ENCODE measurements around the gene ENO1. TPM values are rescaled to one million over a fixed set of nuclear protein-coding genes. Genes with fewer than 3 reads are reported as not detected.

ENO1 gene
- total and polyA plus RNA-seq, 9 donors = 334 to 469 (median 394) TPM

DNA sequence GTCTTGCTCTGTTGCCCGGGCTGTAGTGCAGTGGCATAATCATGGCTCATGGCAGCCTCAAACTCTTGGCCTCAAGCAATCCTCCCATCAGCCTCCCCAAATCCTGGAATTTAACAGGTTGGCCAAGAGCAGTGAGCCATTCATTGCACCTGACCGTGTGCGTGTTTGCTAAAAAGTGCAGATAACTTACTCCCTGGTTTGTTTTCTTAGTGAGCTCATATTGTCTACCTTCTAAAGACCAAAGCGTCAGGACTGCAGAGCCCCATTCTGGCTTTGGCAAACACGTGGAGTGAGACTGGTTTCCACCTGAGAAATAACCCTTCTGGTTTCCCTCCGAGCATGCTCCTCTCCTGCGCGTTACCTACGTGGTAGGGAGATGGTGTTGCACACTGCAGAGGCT is 35.0 kb upstream of the ENO1 start:
- H3K4me1 ChIP-seq (ENCODE audit: control insufficient read depth, insufficient read depth, low read length) = no peaks in the 10 kb centered on the region
- H3K9me3 ChIP-seq (replicated peaks; ENCODE audit: control insufficient read depth, low read depth, low read length) = peaks cover 7% of the 10 kb centered on the region
- H3K36me3 ChIP-seq (ENCODE audit: control insufficient read depth, insufficient read depth, low read length) = no peaks in the 10 kb centered on the region
- no peak overlapping the region for H3K4me3 ChIP-seq (ENCODE audit: low read length)
- peaks cover 5% of the 10 kb centered on the region for H3K27me3 ChIP-seq (ENCODE audit: control insufficient read depth, insufficient read depth, low read length)
- no peak for DNase-seq
- 88% methylated on average over 7 of the region's 9 CpGs for WGBS (ENCODE audit: insufficient coverage)
- H3K27ac ChIP-seq (ENCODE audit: low read length) = no peak overlapping the region

DNA sequence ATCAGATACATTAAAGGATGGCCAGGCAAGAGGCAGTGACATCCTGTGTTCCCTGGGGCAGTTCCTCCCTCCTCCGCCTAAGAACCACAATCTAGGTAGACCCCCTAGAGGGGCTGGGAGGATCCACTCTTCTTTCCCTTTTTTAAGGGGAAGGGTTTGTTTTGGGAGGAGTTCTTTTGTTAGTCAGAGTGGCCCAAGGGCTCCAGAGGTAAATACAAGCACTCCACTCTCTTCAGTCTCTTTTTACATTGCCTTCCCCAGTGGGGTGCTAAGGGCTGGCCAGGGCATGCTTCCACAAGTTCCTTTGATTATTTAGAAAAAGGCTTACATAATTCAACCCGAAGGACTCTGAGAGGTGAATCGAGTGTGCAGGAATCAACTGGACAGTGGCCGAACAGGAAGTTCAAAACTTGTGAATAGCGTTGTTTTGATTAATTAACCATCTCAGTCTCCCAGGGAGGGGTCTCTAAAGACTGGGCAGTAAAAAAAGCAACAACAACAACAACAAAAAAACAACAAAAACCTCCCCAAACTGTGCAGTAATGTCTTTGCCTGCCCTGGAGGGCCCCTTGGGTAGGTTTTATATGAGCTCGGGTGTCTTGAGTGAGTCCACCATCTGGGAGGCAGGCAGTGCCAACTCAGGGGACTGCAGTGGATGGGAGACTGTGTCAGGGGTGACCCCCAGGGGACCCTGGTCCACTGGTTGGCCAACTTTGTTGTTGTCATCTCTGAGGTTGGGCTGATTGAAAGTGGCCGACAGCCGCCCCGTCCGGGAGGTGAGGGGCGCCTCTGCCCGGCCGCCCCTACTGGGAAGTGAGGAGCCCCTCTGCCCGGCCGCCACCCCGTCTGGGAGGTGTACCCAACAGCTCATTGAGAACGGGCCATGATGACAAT is 33.2 kb upstream of the ENO1 start:
- H3K9me3 ChIP-seq (replicated peaks; ENCODE audit: control insufficient read depth, low read depth, low read length) = peaks cover 7% of the 10 kb centered on the region
- H3K36me3 ChIP-seq (ENCODE audit: control insufficient read depth, insufficient read depth, low read length) = no peaks in the 10 kb centered on the region
- H3K27ac ChIP-seq (ENCODE audit: low read length) = no peak overlapping the region
- H3K4me3 ChIP-seq (ENCODE audit: low read length) = no peak overlapping the region
- H3K4me1 ChIP-seq (ENCODE audit: control insufficient read depth, insufficient read depth, low read length) = no peaks in the 10 kb centered on the region
- peaks cover 5% of the 10 kb centered on the region for H3K27me3 ChIP-seq (ENCODE audit: control insufficient read depth, insufficient read depth, low read length)
- no peak for DNase-seq
- 82% methylated on average over 4 of the region's 17 CpGs for WGBS (ENCODE audit: insufficient coverage)

DNA sequence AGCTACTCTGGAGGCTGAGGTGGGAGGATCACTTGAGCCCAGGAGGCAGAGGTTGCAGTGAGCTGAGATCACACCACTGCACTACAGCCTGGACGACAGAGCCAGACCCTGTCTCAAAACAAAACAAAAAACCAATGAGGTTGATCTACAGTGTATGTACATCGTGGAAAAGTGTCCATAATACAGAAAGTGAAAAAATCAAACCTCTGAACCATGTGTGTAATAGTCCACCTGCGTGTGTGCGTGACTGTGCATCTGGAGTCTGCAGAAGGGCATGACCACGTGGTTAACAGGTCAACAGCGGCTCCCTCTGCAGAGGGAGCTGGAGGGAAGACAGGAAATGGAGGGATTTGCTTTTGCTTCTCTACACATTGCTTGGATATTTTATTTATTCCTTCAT is 32.4 kb upstream of the ENO1 start:
- DNase-seq = no peak
- Histone ChIP-seq H3K4me3 (ENCODE audit: low read length) (no peak overlapping the region), H3K27me3 (ENCODE audit: control insufficient read depth, insufficient read depth, low read length) (peaks cover 5% of the 10 kb centered on the region), H3K4me1 (ENCODE audit: control insufficient read depth, insufficient read depth, low read length) (no peaks in the 10 kb centered on the region), H3K9me3 (replicated peaks; ENCODE audit: control insufficient read depth, low read depth, low read length) (peaks cover 7% of the 10 kb centered on the region), H3K27ac (ENCODE audit: low read length) (no peak overlapping the region), H3K36me3 (ENCODE audit: control insufficient read depth, insufficient read depth, low read length) (no peaks in the 10 kb centered on the region)
- 39% methylated on average over 3 of the region's 6 CpGs for WGBS (ENCODE audit: insufficient coverage)

DNA sequence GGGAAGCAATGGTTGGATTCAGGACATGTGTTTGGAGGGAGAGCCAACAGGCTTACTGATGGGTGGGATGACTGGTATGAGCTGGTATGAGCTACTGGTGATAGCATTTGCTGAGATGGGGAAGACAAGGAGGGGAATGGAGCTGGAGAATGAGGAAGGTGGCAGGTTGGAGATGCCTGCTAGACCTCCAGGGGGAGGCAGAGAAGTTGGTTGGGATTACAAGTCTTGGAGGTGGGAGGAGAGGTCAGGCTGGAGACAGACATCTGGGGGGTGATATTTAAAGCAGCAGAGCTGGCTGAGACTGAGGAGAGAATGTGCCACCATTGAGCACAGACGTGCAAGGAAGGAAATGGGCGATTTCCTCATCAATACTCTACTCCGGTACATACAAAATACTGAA is 31.8 kb upstream of the ENO1 start:
- H3K27me3 ChIP-seq (ENCODE audit: control insufficient read depth, insufficient read depth, low read length) = peaks cover 5% of the 10 kb centered on the region
- no peaks in the 10 kb centered on the region for H3K4me1 ChIP-seq (ENCODE audit: control insufficient read depth, insufficient read depth, low read length)
- no CpG with 5 or more reads among the region's 3 CpGs for WGBS (ENCODE audit: insufficient coverage)
- DNase-seq = no peak
- no peaks in the 10 kb centered on the region for H3K36me3 ChIP-seq (ENCODE audit: control insufficient read depth, insufficient read depth, low read length)
- H3K4me3 ChIP-seq (ENCODE audit: low read length) = no peak overlapping the region
- peaks cover 7% of the 10 kb centered on the region for H3K9me3 ChIP-seq (replicated peaks; ENCODE audit: control insufficient read depth, low read depth, low read length)
- H3K27ac ChIP-seq (ENCODE audit: low read length) = no peak overlapping the region

DNA sequence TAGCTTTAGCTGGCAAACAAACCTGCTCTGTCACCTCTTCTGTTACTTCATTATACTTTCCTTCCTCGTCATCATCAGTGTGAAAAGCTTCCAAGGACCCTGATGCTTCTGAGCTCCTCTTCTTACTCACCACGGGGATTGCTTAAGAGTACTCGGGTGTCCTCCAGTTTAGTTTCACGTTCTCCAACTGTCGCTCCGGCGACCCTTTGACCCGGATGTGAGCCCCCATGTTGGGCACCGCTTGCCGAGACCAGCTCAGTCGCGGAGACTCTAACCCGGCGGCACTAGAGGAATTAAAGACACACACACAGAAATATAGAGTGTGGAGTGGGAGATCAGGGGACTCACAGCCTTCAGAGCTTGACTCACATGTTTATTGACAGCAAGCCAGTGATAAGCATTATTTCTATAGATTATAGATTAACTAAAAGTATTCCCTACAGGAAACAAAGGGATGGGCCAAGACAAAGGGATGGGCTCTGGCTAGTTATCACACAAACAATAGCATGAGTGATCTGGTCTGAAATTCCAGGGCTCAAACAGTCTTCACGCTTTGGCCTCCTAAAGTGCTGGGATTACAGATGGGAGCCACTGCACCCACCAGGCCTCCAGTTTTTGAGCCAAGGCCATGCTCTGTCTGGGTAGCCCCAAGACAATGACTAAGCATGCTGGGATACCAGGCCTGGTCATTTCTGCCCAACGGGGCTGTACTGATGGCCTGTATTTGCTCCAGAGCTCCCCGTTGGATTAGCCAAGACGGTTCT is 30.1 kb upstream of the ENO1 start:
- Histone ChIP-seq H3K27me3 (ENCODE audit: control insufficient read depth, insufficient read depth, low read length) (peaks cover under 1% of the 10 kb centered on the region), H3K9me3 (replicated peaks; ENCODE audit: control insufficient read depth, low read depth, low read length) (peaks cover 7% of the 10 kb centered on the region), H3K4me3 (ENCODE audit: low read length) (no peak overlapping the region), H3K36me3 (ENCODE audit: control insufficient read depth, insufficient read depth, low read length) (no peaks in the 10 kb centered on the region), H3K4me1 (ENCODE audit: control insufficient read depth, insufficient read depth, low read length) (peaks cover 5% of the 10 kb centered on the region), H3K27ac (ENCODE audit: low read length) (no peak overlapping the region)
- 54% methylated on average over 7 of the region's 18 CpGs for WGBS (ENCODE audit: insufficient coverage)
- no peak for DNase-seq

DNA sequence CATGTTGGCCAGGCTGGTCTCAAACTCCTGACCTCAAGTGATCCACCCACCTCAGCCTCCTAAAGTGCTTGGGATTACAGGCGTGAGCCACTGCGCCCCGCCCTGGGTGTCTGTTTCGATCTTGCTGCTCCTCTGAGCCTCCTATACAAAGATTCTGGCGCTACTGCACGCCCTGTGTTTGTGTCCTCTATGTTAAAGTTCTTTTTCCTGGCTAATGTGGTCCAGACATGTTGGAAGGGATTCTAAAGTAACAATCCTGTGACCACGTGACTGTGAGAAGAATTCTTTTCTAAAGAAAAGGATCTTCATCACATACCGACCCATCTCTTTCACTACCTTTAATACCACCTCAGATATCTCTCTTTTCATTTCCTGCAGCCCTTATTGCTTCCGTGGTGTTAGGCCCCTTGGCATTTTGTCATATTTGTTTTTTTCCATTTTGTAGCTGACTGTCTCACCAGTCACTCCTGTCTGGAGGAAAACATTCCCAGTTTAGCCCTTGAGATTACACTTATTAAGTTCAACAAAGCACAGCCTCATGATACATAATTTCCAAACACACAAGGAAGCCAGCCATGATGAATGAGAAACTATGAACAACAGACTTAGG is 27.2 kb upstream of the ENO1 start:
- no peaks in the 10 kb centered on the region for H3K27me3 ChIP-seq (ENCODE audit: control insufficient read depth, insufficient read depth, low read length)
- H3K9me3 ChIP-seq (replicated peaks; ENCODE audit: control insufficient read depth, low read depth, low read length) = peaks cover 3% of the 10 kb centered on the region
- peak; percentile 94 for DNase-seq
- peak overlapping the region; percentile 62 for H3K27ac ChIP-seq (ENCODE audit: low read length)
- H3K4me1 ChIP-seq (ENCODE audit: control insufficient read depth, insufficient read depth, low read length) = peaks cover 5% of the 10 kb centered on the region
- H3K36me3 ChIP-seq (ENCODE audit: control insufficient read depth, insufficient read depth, low read length) = no peaks in the 10 kb centered on the region
- WGBS (ENCODE audit: insufficient coverage) = 40% methylated on average over 1 of the region's 9 CpGs
- no peak overlapping the region for H3K4me3 ChIP-seq (ENCODE audit: low read length)

DNA sequence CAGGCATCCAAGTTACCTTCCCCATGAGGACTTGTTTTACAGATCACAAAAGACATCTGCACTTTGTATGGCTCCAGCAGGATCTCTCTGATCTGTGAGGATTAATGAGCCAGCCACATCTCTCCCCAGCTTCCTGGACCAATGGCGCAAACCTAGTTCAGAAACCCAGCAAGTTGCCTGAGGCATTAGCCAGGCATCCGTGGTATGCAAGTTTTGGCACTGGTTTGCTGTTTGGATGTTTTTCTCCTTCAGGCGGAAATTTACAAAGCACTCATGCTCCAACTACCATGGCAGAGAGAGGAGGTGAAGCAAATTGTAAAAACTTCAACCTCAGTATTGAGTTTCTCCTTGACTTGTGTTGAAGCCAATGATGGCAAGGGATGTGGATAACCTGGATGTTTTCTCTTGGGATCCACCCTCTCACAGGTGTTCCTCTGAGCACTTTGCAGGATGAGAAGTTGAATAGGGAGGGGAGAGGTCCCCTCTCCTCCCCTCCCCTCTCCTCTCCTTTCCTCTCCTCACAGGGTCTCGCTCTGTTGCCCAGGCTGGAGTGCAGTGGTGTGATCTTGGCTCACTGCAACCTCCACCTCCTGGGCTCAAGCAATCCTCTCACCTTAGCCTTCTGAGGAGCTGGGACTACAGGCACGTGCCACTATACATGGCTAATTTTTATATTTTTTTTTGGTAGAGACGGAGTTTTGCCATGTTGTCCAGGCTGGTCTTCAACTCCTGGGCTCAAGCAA is 25.6 kb upstream of the ENO1 start:
- H3K9me3 ChIP-seq (replicated peaks; ENCODE audit: control insufficient read depth, low read depth, low read length) = no peaks in the 10 kb centered on the region
- H3K4me3 ChIP-seq (ENCODE audit: low read length) = no peak overlapping the region
- peaks cover 5% of the 10 kb centered on the region for H3K4me1 ChIP-seq (ENCODE audit: control insufficient read depth, insufficient read depth, low read length)
- no peak overlapping the region for H3K27ac ChIP-seq (ENCODE audit: low read length)
- no peaks in the 10 kb centered on the region for H3K36me3 ChIP-seq (ENCODE audit: control insufficient read depth, insufficient read depth, low read length)
- 83% methylated on average over 1 of the region's 6 CpGs for WGBS (ENCODE audit: insufficient coverage)
- H3K27me3 ChIP-seq (ENCODE audit: control insufficient read depth, insufficient read depth, low read length) = no peaks in the 10 kb centered on the region
- peak; percentile 58 for DNase-seq

DNA sequence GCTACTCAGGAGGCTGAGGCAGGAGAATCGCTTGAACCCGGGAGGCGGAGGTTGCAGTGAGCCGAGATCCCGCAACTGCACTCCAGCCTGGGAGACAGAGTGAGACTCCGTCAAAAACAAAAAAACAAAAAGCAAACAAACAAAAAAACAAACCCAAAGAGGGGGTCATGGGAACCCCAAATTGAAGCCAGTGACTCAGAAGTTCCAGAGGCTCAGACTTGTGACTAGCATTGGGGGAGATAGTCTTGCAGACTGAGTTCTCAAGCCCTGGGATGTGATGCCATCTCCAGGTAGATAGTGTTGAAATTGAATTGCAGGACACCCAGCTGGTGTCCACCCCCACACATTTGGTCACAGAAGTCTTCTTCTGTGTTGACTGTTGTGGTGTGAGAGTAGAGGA is 24.9 kb upstream of the ENO1 start:
- H3K4me3 ChIP-seq (ENCODE audit: low read length) = no peak overlapping the region
- no CpG with 5 or more reads among the region's 6 CpGs for WGBS (ENCODE audit: insufficient coverage)
- no peak for DNase-seq
- no peaks in the 10 kb centered on the region for H3K36me3 ChIP-seq (ENCODE audit: control insufficient read depth, insufficient read depth, low read length)
- peaks cover 5% of the 10 kb centered on the region for H3K4me1 ChIP-seq (ENCODE audit: control insufficient read depth, insufficient read depth, low read length)
- no peak overlapping the region for H3K27ac ChIP-seq (ENCODE audit: low read length)
- H3K9me3 ChIP-seq (replicated peaks; ENCODE audit: control insufficient read depth, low read depth, low read length) = no peaks in the 10 kb centered on the region
- no peaks in the 10 kb centered on the region for H3K27me3 ChIP-seq (ENCODE audit: control insufficient read depth, insufficient read depth, low read length)

DNA sequence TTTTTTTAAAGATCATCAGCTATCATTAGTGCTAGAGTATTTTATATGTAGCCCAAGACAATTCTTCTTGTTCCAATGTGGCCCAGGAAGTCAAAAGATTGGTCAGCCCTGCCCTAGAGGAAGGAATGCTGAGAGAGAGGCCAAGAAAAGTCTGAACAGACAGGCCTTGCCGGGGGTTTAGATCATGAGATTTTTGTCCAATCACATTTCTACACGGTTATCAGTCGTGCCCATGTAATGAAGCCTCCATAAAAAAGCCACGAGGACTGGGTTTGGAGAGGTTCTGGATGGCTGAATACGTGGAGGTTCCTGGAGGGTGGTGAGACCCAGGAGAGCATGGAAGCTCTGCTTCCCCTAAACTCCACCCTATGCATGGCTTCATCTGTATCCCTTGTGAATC is 24.3 kb upstream of the ENO1 start:
- no peak for DNase-seq
- Histone ChIP-seq H3K4me3 (ENCODE audit: low read length) (no peak overlapping the region), H3K36me3 (ENCODE audit: control insufficient read depth, insufficient read depth, low read length) (no peaks in the 10 kb centered on the region), H3K27ac (ENCODE audit: low read length) (no peak overlapping the region), H3K9me3 (replicated peaks; ENCODE audit: control insufficient read depth, low read depth, low read length) (no peaks in the 10 kb centered on the region), H3K27me3 (ENCODE audit: control insufficient read depth, insufficient read depth, low read length) (no peaks in the 10 kb centered on the region), H3K4me1 (ENCODE audit: control insufficient read depth, insufficient read depth, low read length) (peaks cover 5% of the 10 kb centered on the region)
- no CpG with 5 or more reads among the region's 5 CpGs for WGBS (ENCODE audit: insufficient coverage)
